Astrocyte (in vitro differentiated cells and primary cell): ENCODE data around the gene METTL25B. TPM values are rescaled to one million over a fixed set of nuclear protein-coding genes. Genes with fewer than 3 reads are reported as not detected.

Source experiments
- DNase-seq: peaks from one replicate; pipeline ENCODE4 v3.0.0-alpha.2; 2010; ENCODE audit warnings: low read depth
- FAIRE-seq: peaks from 2 replicates; lab custom pipeline; 2011; peaks lifted over from hg19 to GRCh38; lab: Jason Lieb, UNC
- H2AFZ ChIP-seq: 2 replicates; pipeline ENCODE4 v1.6.0; 2012; ENCODE audit warnings: low read depth, low read length, inconsistent platforms
- H3K27ac ChIP-seq: 2 replicates; pipeline ENCODE4 v1.5.1; 2011; ENCODE audit warnings: low read depth, low read length, inconsistent platforms
- H3K27me3 ChIP-seq: 2 replicates; pipeline ENCODE4 v1.6.0; 2011; ENCODE audit warnings: low read length, inconsistent platforms; ENCODE audit not compliant: insufficient read depth
- H3K36me3 ChIP-seq: 2 replicates; pipeline ENCODE4 v1.5.1; 2011; ENCODE audit warnings: low read length, inconsistent platforms; ENCODE audit not compliant: insufficient read depth
- H3K4me1 ChIP-seq: 2 replicates; pipeline ENCODE4 v1.5.1; 2011; ENCODE audit warnings: low read length, inconsistent platforms; ENCODE audit not compliant: insufficient read depth
- H3K4me2 ChIP-seq: 2 replicates; pipeline ENCODE4 v1.6.0; 2012; ENCODE audit warnings: low read length, inconsistent platforms
- H3K4me3 ChIP-seq: 2 replicates; pipeline ENCODE4 v1.5.1; 2011; ENCODE audit warnings: low read depth, mild to moderate bottlenecking, low read length, inconsistent platforms; ENCODE audit not compliant: insufficient read depth
- H3K79me2 ChIP-seq: 2 replicates; pipeline ENCODE4 v1.6.0; 2012; ENCODE audit warnings: mild to moderate bottlenecking, low read length, inconsistent platforms; ENCODE audit not compliant: insufficient read depth
- H3K9ac ChIP-seq: 2 replicates; pipeline ENCODE4 v1.6.0; 2012; ENCODE audit warnings: mild to moderate bottlenecking, low read length, inconsistent platforms
- H3K9me3 ChIP-seq: 2 replicates; pipeline ENCODE4 v1.5.1; 2012; ENCODE audit warnings: low read depth, mild to moderate bottlenecking, low read length, inconsistent platforms; ENCODE audit not compliant: insufficient read depth
- H4K20me1 ChIP-seq: 2 replicates; pipeline ENCODE4 v1.6.0; 2012; ENCODE audit warnings: low read length, inconsistent platforms; ENCODE audit not compliant: insufficient read depth
- H3K27ac Mint-ChIP-seq: one replicate; pipeline ENCODE4 v1.8.0; 2021; ENCODE audit warnings: mild to moderate bottlenecking, mixed read lengths; ENCODE audit not compliant: unreplicated experiment
- H3K27me3 Mint-ChIP-seq: one replicate; pipeline ENCODE4 v1.8.0; 2021; ENCODE audit warnings: low read depth, mixed read lengths; ENCODE audit not compliant: unreplicated experiment
- H3K36me3 Mint-ChIP-seq: one replicate; pipeline ENCODE4 v1.8.0; 2021; ENCODE audit warnings: low read depth, mixed read lengths; ENCODE audit not compliant: unreplicated experiment
- H3K4me1 Mint-ChIP-seq: one replicate; pipeline ENCODE4 v1.8.0; 2021; ENCODE audit warnings: low read depth, mixed read lengths; ENCODE audit not compliant: unreplicated experiment
- H3K4me3 Mint-ChIP-seq: one replicate; pipeline ENCODE4 v1.8.0; 2021; ENCODE audit warnings: mild to moderate bottlenecking, moderate library complexity, mixed read lengths; ENCODE audit not compliant: unreplicated experiment
- H3K9me3 Mint-ChIP-seq: one replicate; pipeline ENCODE4 v1.8.0; 2021; ENCODE audit warnings: mild to moderate bottlenecking, mixed read lengths; ENCODE audit not compliant: unreplicated experiment
- EZH2 ChIP-seq: IDR thresholded peaks from 2 replicates; pipeline ENCODE4 v1.6.1; 2012; ENCODE audit warnings: mild to moderate bottlenecking, low read length, inconsistent platforms; ENCODE audit not compliant: insufficient read depth
- total RNA-seq: library from RNA; stranded (reverse); gene quantifications from 2 replicates; pipeline ENCODE4 v1.2.1, GENCODE V29; 2021
- TF ChIP-seq, protein P1 (sequence below): IDR thresholded peaks from 2 replicates; pipeline ENCODE4 v1.5.1; 2011; ENCODE audit warnings: low read depth, mild to moderate bottlenecking, inconsistent platforms, low read length, moderate library complexity; ENCODE audit not compliant: insufficient read depth

METTL25B gene
- total RNA-seq, 1 donor from 2014 or later = 9.9 TPM

DNA sequence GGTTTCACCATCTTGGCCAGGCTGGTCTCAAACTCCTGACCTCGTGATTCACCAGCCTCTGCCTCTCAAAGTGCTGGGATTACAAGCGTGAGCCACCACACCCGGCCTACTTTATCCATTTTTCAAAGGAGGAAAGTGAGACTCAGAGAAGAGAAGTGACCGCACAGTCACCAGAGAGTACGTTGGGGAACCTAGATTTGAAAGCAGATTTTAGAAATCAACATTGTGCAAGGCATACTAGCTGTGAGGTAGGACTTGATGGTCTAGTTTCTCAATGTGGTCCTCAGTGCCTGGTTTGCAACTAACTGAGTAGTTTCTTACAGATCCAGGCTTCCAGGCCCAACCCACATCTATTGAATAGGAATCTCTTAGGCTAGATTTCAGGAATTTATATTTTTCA lies 37.4 kb downstream of the METTL25B start:
- peaks cover 40% of the 10 kb centered on the region for H3K79me2 ChIP-seq
- H3K9me3 ChIP-seq = no peaks in the 10 kb centered on the region
- Mint-ChIP-seq H3K27me3 (no peaks in the 10 kb centered on the region), H3K36me3 (peaks cover 6% of the 10 kb centered on the region), H3K4me1 (peaks cover 22% of the 10 kb centered on the region), H3K4me3 (peak overlapping the region; percentile 57), H3K27ac (no peak overlapping the region), H3K9me3 (no peaks in the 10 kb centered on the region)
- no peak overlapping the region for H3K27ac ChIP-seq
- no peak overlapping the region for H3K4me3 ChIP-seq
- H3K4me2 ChIP-seq = peak overlapping the region; percentile 97
- peaks cover 12% of the 10 kb centered on the region for H3K4me1 ChIP-seq
- FAIRE-seq = no peak
- TF ChIP-seq, protein P1, sequence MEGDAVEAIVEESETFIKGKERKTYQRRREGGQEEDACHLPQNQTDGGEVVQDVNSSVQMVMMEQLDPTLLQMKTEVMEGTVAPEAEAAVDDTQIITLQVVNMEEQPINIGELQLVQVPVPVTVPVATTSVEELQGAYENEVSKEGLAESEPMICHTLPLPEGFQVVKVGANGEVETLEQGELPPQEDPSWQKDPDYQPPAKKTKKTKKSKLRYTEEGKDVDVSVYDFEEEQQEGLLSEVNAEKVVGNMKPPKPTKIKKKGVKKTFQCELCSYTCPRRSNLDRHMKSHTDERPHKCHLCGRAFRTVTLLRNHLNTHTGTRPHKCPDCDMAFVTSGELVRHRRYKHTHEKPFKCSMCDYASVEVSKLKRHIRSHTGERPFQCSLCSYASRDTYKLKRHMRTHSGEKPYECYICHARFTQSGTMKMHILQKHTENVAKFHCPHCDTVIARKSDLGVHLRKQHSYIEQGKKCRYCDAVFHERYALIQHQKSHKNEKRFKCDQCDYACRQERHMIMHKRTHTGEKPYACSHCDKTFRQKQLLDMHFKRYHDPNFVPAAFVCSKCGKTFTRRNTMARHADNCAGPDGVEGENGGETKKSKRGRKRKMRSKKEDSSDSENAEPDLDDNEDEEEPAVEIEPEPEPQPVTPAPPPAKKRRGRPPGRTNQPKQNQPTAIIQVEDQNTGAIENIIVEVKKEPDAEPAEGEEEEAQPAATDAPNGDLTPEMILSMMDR = no peak
- TF ChIP-seq EZH2 = no peak
- H3K27me3 ChIP-seq = no peaks in the 10 kb centered on the region
- H3K9ac ChIP-seq = peak overlapping the region; percentile 96
- H3K36me3 ChIP-seq = no peaks in the 10 kb centered on the region
- no peak overlapping the region for H2AFZ ChIP-seq
- peaks cover 22% of the 10 kb centered on the region for H4K20me1 ChIP-seq
- no peak for DNase-seq

DNA sequence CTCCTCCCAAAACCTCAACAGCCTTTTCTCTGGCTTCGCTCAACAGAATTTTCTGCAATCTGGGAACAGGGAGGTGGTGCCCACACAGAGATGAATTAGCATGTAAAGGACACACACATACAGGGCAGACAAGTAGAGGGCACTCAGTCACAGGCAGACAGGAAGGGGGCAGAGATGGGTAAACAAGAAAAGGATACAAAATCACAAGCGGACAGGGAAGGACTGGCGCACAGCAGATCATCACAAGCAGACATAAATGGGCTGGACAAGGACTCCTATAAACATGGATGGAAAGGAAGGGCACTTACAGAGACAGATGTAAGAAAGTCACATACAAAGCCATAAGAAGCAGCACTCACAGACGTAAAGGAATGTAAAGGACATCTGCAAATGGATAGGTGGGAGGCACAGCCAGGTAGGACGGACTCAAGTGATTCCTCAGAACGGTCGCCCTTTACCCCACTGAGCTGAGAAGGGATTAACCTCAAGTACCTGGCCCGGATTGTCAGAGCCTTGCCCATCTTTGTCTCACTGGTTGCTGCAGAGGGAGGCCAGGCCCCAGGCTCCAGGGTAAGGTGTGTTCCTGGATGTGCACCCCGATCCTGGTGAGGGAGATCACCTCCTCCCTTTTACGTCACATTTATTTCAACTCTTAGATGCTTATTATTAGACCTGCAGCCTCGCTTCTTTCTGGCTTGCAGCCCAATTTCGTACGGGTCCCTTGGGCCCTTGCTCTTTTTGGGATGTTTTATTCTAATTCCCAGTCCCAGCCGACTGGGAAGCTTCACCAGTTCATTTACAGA lies 38.2 kb downstream of the METTL25B start:
- peaks cover 6% of the 10 kb centered on the region for H3K36me3 Mint-ChIP-seq
- no peaks in the 10 kb centered on the region for H3K27me3 Mint-ChIP-seq
- Histone ChIP-seq H3K4me2 (peak overlapping the region; percentile 97), H3K79me2 (peaks cover 49% of the 10 kb centered on the region), H3K27ac (peak overlapping the region; percentile 90), H3K9me3 (no peaks in the 10 kb centered on the region), H2AFZ (peak overlapping the region; percentile 84), H3K4me3 (peak overlapping the region; percentile 83), H3K9ac (peak overlapping the region; percentile 96), H3K27me3 (no peaks in the 10 kb centered on the region), H3K4me1 (peaks cover 12% of the 10 kb centered on the region), H3K36me3 (peaks cover 3% of the 10 kb centered on the region), H4K20me1 (peaks cover 31% of the 10 kb centered on the region)
- no peak for FAIRE-seq
- H3K27ac Mint-ChIP-seq = peak overlapping the region; percentile 68
- peaks cover 27% of the 10 kb centered on the region for H3K4me1 Mint-ChIP-seq
- no peak overlapping the region for H3K4me3 Mint-ChIP-seq
- TF ChIP-seq EZH2 = no peak
- TF ChIP-seq, protein P1 = no peak
- H3K9me3 Mint-ChIP-seq = no peaks in the 10 kb centered on the region
- no peak for DNase-seq
